Right atrium auricular region (tissue), 2 donors: ENCODE results near the gene ANKRD28. TPM values are rescaled to one million over a fixed set of nuclear protein-coding genes. Genes with fewer than 3 reads are reported as not detected.

Source experiments
- DNase-seq: peaks from one replicate; pipeline ENCODE4 v3.0.0-alpha.2; 2019; ENCODE audit warnings: low spot score
- H3K27ac ChIP-seq, 2 donors: fragments of 200-600 bp; sonication (generic); 1 replicate in 1 of 2; 2 replicates in 1 of 2; pipeline ENCODE4 v1.5.1; 2016 to 2019
- H3K27me3 ChIP-seq, 2 donors: fragments of 200-600 bp; sonication (generic); one replicate each; pipeline versions ENCODE4 v1.5.1 to v1.6.0; 2017 to 2019
- H3K36me3 ChIP-seq: fragments of 200-600 bp; sonication (generic); one replicate; pipeline ENCODE4 v1.5.1; 2016
- H3K4me1 ChIP-seq, 2 donors: fragments of 200-600 bp; sonication (generic); one replicate each; pipeline versions ENCODE4 v1.5.1 to v1.6.0; 2017 to 2019
- H3K4me3 ChIP-seq, 2 donors: fragments of 200-600 bp; sonication (generic); 1 replicate in 1 of 2; 2 replicates in 1 of 2; pipeline ENCODE4 v1.5.1; 2017 to 2019; ENCODE audit warnings: mild to moderate bottlenecking in 1 of 2, moderate library complexity in 1 of 2
- H3K9me3 ChIP-seq, 2 donors: fragments of 200-600 bp; sonication (generic); one replicate each; pipeline ENCODE4 v1.5.1; 2019
- CTCF ChIP-seq, 2 donors: fragments of 200-600 bp; sonication (generic); IDR thresholded peaks; one replicate each; pipeline ENCODE4 v1.5.1; 2019; ENCODE audit warnings: antibody characterized with exemption in 2 of 2
- total RNA-seq, 2 donors: library from RNA; depleted of rRNA; stranded (reverse); fragments of >200 nt; gene quantifications; one replicate each; pipeline ENCODE4 v1.1.0, GENCODE V29; 2016

The ANKRD28 gene
- total RNA-seq, 2 donors from 2014 or later: 9.2 to 11.3 TPM

DNA sequence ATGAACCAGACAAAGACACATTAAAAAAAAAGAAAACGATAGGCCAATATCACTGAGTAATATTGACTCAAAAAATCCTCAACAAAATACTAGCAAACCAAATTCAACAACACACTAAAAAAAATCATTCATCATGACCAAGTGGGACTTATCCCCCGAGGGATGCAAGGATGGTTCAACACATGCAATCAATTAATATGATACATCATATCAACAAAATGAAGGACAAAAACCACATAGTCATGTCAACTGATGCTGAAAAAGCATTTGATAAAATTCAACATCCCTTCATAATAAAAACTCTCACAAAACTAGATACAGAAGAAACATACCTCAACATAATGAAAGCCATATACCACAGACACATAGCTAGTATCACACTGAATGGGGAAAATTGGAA is 41.8 kb upstream of the ANKRD28 start:
- H3K9me3 ChIP-seq: peaks cover 0 to 10% of the 10 kb centered on the region in 2 donors
- H3K4me1 ChIP-seq: no peaks in the 10 kb centered on the region
- no peaks in the 10 kb centered on the region for H3K27me3 ChIP-seq
- H3K4me3 ChIP-seq: no peak overlapping the region
- no peak overlapping the region for H3K27ac ChIP-seq
- no peaks in the 10 kb centered on the region for H3K36me3 ChIP-seq
- no peak for TF ChIP-seq CTCF (IDR thresholded peaks at IDR 0.05)
- no peak for DNase-seq

DNA sequence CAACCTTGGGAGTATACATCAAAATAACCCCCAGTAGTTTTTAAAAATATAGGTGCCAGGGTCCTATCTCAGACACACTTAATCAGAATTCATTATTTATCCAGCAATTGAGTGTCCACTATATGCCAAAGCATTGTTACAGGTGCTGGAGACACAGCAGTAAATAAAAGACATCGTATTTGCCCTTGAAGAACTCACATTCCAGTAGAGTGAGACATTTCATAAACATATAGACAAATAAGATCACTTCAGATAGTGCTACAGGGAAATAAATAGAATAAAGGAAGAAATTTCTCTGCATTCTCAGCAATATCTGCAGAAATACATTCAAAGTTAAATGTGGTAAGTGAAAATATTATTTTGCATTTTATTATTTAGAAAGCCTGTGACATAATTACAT is 34.1 kb upstream of the ANKRD28 start:
- TF ChIP-seq CTCF (IDR thresholded peaks at IDR 0.05): no peak
- no peaks in the 10 kb centered on the region for H3K36me3 ChIP-seq

GRCh38 chr3:15825016-15825415 is 27.2 kb upstream of the ANKRD28 start:
- no peak for TF ChIP-seq CTCF (IDR thresholded peaks at IDR 0.05)
- DNase-seq: no peak
- peaks cover 0 to 9% of the 10 kb centered on the region in 2 donors for H3K4me1 ChIP-seq
- no peaks in the 10 kb centered on the region for H3K27me3 ChIP-seq
- H3K9me3 ChIP-seq: no peaks in the 10 kb centered on the region
- no peaks in the 10 kb centered on the region for H3K36me3 ChIP-seq
- no peak overlapping the region for H3K4me3 ChIP-seq
- no peak overlapping the region for H3K27ac ChIP-seq

More for the DNA sequence above, 34.1 kb upstream of the ANKRD28 start:
- DNase-seq: no peak
- no peaks in the 10 kb centered on the region for H3K27me3 ChIP-seq
- no peak overlapping the region for H3K4me3 ChIP-seq
- H3K9me3 ChIP-seq: no peaks in the 10 kb centered on the region
- no peaks in the 10 kb centered on the region for H3K4me1 ChIP-seq
- no peak overlapping the region for H3K27ac ChIP-seq

- DNase-seq: no peak
- Histone ChIP-seq H3K27me3 (no peaks in the 10 kb centered on the region), H3K36me3 (no peaks in the 10 kb centered on the region), H3K27ac (no peak overlapping the region), H3K9me3 (no peaks in the 10 kb centered on the region), H3K4me3 (no peak overlapping the region), H3K4me1 (peaks cover 0 to 9% of the 10 kb centered on the region in 2 donors)
- TF ChIP-seq CTCF (IDR thresholded peaks at IDR 0.05): no peak
These were observed 25.3 kb upstream of the ANKRD28 start for GRCh38 chr3:15823092-15823491.

- DNase-seq: no peak
- H3K4me3 ChIP-seq: no peak overlapping the region
- no peaks in the 10 kb centered on the region for H3K36me3 ChIP-seq
- H3K27me3 ChIP-seq: no peaks in the 10 kb centered on the region
- H3K4me1 ChIP-seq: peaks cover 0 to 9% of the 10 kb centered on the region in 2 donors
- H3K9me3 ChIP-seq: no peaks in the 10 kb centered on the region
- no peak for TF ChIP-seq CTCF (IDR thresholded peaks at IDR 0.05)
- no peak overlapping the region for H3K27ac ChIP-seq
These were observed 24.5 kb upstream of the ANKRD28 start for GRCh38 chr3:15822281-15822680.

GRCh38 chr3:15820911-15821310 is 23.1 kb upstream of the ANKRD28 start:
- no peak for TF ChIP-seq CTCF (IDR thresholded peaks at IDR 0.05)
- Histone ChIP-seq H3K9me3 (no peaks in the 10 kb centered on the region), H3K36me3 (no peaks in the 10 kb centered on the region), H3K4me3 (no peak overlapping the region), H3K27ac (no peak overlapping the region), H3K27me3 (no peaks in the 10 kb centered on the region), H3K4me1 (peaks cover 0 to 12% of the 10 kb centered on the region in 2 donors)
- DNase-seq: no peak
